Activated T-helper 2 cell treated with anti-CD3 and anti-CD28 coated beads, Interferon-gamma antibody, Interleukin-2, Interleukin-4, amounts not matched to agents 10 μg/mL and 5 μg/mL and 100 μg/mL, durations not matched to agents 14 hours and 24 hours and 36 hours (primary cell): Measurements from ENCODE around the gene MSANTD1. TPM values are rescaled to one million over a fixed set of nuclear protein-coding genes. Genes with fewer than 3 reads are reported as not detected.
A peak's percentile ranks its signal among the peaks of the same experiment; 100 is the strongest.

Source experiments
- DNase-seq: peaks from one replicate; pipeline ENCODE4 v3.0.0; 2021; ENCODE audit warnings: low spot score
- H3K27ac Mint-ChIP-seq: one replicate; pipeline ENCODE4 v1.8.0; 2021; ENCODE audit warnings: mixed read lengths
- H3K27me3 Mint-ChIP-seq: one replicate; pipeline ENCODE4 v1.8.0; 2021; ENCODE audit warnings: low read depth, mixed read lengths
- H3K36me3 Mint-ChIP-seq: one replicate; pipeline ENCODE4 v1.8.0; 2021; ENCODE audit warnings: low read depth, mixed read lengths
- H3K4me1 Mint-ChIP-seq: one replicate; pipeline ENCODE4 v1.8.0; 2021; ENCODE audit warnings: low read depth, mixed read lengths
- H3K4me3 Mint-ChIP-seq: one replicate; pipeline ENCODE4 v1.8.0; 2021; ENCODE audit warnings: low read depth, mild to moderate bottlenecking, moderate library complexity, mixed read lengths
- H3K9me3 Mint-ChIP-seq: one replicate; pipeline ENCODE4 v1.8.0; 2021; ENCODE audit warnings: mixed read lengths
- intact Hi-C: fragments of 100-400 bp; cut with micrococcal nuclease; formaldehyde crosslinking; loops from one replicate; pipeline ENCODE4 v1.15.1; 2023
- total RNA-seq: library from RNA; stranded (reverse); gene quantifications from 2 replicates; pipeline ENCODE4 v1.2.3, GENCODE V29; 2022

MSANTD1 gene
- total RNA-seq, 1 donor from 2014 or later, result 0.68 TPM

DNA sequence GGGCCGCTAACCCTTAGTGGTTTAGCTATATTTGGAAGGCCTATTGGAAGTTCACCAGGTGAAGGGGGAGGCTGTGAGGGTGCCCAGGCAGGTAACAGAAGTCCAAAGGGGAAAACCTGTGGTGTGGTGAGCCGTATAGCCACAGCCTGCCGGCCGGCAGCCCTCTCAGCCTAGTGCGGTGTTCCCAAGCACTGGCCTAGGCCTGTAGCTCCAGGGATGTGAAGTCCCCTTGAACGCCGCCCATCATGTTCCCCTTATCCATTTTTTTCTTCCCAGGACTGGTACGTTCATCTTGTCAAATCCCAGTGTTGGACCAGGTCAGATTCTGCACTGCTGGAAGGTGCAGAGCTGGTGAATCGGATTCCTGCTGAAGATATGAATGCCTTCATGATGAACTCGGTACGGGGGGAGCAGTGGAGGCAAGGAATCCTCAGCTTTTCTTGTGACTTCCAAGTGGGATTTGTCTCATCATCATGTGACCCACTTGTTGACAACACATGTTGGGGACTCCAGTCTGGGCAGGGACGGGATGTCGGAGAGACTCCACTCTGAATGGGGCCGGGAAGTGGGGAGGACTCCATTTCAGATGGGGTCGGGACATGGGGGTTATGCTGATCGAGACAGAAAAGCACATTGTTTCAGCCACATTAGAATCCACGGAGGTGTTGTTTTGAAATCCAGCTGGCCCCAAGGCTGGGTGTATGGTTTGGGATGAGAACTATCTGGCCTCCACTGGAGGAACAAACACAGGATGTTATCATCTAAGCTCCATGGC lies 39.2 kb upstream of the MSANTD1 start:
- Mint-ChIP-seq H3K27ac (no peak overlapping the region), H3K4me3 (no peak overlapping the region), H3K9me3 (no peaks in the 10 kb centered on the region), H3K27me3 (no peaks in the 10 kb centered on the region), H3K4me1 (peaks cover 4% of the 10 kb centered on the region), H3K36me3 (peaks cover 72% of the 10 kb centered on the region)
- no peak for DNase-seq
- intact Hi-C loops, result loop anchor here (10.0 kb wide), 1 partner anchor 245 kb away; the partner anchor contains the start of genes GRK4 and NOP14

DNA sequence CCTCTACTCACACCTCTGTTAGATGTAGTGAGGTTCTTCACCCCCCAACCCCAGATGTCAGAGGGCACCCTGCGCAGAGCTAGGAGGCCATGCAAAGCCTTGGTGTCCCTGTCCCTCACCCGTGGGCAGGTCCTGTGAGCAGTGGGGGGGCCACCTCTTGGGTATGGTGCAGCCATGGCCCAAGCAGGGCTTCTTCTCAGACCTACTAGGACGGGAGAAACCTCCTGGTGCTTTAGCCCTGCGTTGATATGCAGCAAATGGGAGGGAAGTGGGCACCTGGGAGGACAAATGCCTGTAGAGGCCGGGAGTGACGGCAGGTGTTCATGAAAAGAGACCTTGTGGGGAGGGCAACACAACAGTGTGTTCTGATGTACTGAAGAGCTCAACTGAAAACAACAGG lies 38.5 kb upstream of the MSANTD1 start:
- Mint-ChIP-seq H3K4me3 (no peak overlapping the region), H3K4me1 (peaks cover 4% of the 10 kb centered on the region), H3K9me3 (no peaks in the 10 kb centered on the region), H3K27me3 (no peaks in the 10 kb centered on the region), H3K36me3 (peaks cover 77% of the 10 kb centered on the region), H3K27ac (no peak overlapping the region)
- DNase-seq, result no peak
- intact Hi-C loops, result no loop called here

DNA sequence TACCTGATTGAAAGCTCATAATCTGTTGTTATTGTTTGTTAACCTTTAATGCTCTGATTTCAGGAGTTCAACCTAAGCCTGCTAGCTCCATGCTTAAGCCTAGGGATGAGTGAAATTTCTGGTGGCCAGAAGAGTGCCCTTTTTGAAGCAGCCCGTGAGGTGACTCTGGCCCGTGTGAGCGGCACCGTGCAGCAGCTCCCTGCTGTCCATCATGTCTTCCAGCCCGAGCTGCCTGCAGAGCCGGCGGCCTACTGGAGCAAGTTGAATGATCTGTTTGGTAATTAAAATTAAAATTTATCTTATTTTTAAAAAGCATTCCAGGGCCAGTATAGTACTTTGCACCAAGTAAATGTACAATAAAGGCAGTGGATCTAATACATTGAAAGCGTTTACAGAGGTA lies 37.1 kb upstream of the MSANTD1 start:
- no peaks in the 10 kb centered on the region for H3K9me3 Mint-ChIP-seq
- H3K4me1 Mint-ChIP-seq, result peaks cover 4% of the 10 kb centered on the region
- intact Hi-C loops, result no loop called here
- H3K4me3 Mint-ChIP-seq, result no peak overlapping the region
- H3K27ac Mint-ChIP-seq, result no peak overlapping the region
- H3K27me3 Mint-ChIP-seq, result no peaks in the 10 kb centered on the region
- peaks cover 79% of the 10 kb centered on the region for H3K36me3 Mint-ChIP-seq
- no peak for DNase-seq

DNA sequence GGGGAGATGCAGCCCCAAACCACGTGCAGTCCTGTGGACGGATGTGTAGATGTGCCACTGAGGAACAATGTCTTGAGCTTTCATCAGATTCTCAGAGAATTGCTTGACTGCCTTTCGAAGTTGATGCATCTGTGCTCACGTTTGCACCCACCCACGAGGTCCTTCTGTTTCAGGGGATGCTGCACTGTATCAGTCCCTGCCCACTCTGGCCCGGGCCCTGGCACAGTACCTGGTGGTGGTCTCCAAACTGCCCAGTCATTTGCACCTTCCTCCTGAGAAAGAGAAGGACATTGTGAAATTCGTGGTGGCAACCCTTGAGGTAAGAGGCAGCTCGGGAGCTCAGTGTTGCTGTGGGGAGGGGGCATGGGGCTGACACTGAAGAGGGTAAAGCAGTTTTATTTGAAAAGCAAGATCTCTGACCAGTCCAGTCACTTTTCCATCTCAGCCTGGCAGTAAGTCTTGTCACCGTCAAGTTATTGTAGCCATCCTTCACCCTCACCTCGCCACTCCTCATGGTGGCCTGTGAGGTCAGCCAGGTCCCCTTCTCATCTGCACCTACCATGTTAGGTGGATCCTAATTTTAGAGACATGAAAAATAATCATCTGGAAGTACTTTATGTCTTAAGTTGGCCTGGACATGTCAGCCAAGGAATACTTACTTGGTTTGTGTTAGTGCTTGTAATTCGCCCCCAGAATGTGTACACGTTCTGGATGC lies 36.4 kb upstream of the MSANTD1 start:
- peaks cover 2% of the 10 kb centered on the region for H3K4me1 Mint-ChIP-seq
- H3K27me3 Mint-ChIP-seq, result no peaks in the 10 kb centered on the region
- intact Hi-C loops, result no loop called here
- H3K4me3 Mint-ChIP-seq, result no peak overlapping the region
- no peak for DNase-seq
- H3K36me3 Mint-ChIP-seq, result peaks cover 78% of the 10 kb centered on the region
- H3K27ac Mint-ChIP-seq, result no peak overlapping the region
- no peaks in the 10 kb centered on the region for H3K9me3 Mint-ChIP-seq

DNA sequence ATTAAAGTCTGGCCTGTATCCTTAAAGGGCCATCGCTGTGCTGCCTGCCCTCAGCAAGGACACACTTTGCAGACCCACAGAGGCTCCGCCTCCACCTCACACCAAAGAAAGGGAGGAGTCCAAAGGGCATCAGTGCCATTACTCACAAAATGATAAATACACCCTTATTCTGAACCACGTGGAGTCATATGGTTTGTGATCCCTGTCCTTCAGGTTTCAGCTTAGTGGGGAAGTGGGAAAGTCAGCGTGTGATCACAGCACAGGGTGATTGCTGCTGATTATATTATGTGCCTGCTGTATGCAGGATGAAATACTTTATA lies 35.9 kb upstream of the MSANTD1 start:
- no peak overlapping the region for H3K27ac Mint-ChIP-seq
- intact Hi-C loops, result no loop called here
- peaks cover 77% of the 10 kb centered on the region for H3K36me3 Mint-ChIP-seq

DNA sequence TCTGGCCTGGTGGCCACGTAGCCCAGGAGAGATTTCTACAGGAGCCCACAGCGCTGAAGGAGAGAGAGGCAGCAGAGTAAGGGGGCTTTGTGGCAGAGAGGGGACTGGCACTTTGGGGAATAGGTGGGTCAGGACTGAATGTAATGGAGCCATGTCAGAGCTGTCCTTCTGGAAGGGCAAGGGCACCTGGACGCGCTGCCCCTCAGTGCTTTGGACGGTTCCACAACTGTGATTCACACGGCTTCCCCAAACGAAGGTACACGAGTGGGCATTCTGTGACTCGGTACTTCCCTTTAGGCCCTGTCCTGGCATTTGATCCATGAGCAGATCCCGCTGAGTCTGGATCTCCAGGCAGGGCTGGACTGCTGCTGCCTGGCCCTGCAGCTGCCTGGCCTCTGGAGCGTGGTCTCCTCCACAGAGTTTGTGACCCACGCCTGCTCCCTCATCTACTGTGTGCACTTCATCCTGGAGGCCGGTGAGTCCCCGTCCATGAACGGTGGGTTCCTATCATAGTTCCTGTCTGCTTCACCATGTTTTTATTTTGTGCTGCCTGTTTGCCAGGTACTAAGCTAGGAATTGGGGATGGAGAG lies 35.2 kb upstream of the MSANTD1 start:
- peaks cover 76% of the 10 kb centered on the region for H3K36me3 Mint-ChIP-seq
- H3K4me3 Mint-ChIP-seq, result no peak overlapping the region
- H3K4me1 Mint-ChIP-seq, result no peaks in the 10 kb centered on the region
- H3K27me3 Mint-ChIP-seq, result no peaks in the 10 kb centered on the region
- no peaks in the 10 kb centered on the region for H3K9me3 Mint-ChIP-seq
- intact Hi-C loops, result no loop called here
- DNase-seq, result no peak
- no peak overlapping the region for H3K27ac Mint-ChIP-seq

More for the DNA sequence above, 35.9 kb upstream of the MSANTD1 start:
- Mint-ChIP-seq H3K9me3 (no peaks in the 10 kb centered on the region), H3K27me3 (no peaks in the 10 kb centered on the region), H3K4me3 (no peak overlapping the region), H3K4me1 (peaks cover under 1% of the 10 kb centered on the region)
- DNase-seq, result no peak

DNA sequence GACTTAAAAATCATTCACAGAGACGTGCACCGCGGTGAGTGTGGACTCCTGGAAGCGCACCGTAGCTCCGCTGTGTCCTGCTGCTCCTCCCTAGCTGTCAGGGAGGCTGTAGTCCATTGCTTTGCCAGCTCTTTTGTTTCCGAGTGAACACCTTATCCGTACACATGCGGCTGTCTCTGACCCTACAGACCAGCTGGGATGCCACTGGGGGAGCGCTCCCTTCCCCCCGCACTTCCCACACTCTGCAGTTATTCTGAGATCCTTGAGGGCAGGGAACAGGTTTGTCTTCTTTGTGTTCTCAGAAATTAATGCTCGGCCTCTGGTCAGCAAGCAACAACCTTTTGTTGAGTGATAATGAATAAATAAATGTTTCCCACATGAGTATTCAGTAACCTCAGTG lies 33.7 kb upstream of the MSANTD1 start:
- Mint-ChIP-seq H3K27me3 (no peaks in the 10 kb centered on the region), H3K4me1 (no peaks in the 10 kb centered on the region), H3K36me3 (peaks cover 73% of the 10 kb centered on the region), H3K27ac (no peak overlapping the region), H3K9me3 (no peaks in the 10 kb centered on the region), H3K4me3 (no peak overlapping the region)
- intact Hi-C loops, result no loop called here
- DNase-seq, result no peak

DNA sequence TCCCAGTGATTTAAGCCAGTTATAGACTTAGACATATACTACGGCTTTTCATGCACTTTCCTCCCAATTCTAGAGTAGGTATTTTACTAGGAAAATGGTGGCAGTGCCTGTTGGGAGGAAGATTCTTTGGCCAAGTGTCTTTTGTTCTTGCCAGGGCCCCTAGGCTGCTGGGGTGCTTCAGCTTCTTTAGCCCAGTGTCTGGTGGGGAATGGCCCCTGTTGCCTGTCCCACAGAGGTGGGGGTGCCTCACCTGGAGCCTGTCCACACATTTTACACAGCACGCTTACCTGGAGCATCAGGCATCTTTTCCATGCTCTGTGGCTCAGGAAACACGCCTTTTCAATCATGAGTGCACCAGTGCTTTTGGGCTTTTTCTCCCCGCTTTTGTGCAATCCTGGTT lies 33.2 kb upstream of the MSANTD1 start:
- H3K36me3 Mint-ChIP-seq, result peaks cover 70% of the 10 kb centered on the region
- no peak overlapping the region for H3K4me3 Mint-ChIP-seq
- no peaks in the 10 kb centered on the region for H3K27me3 Mint-ChIP-seq
- no peak for DNase-seq
- no peaks in the 10 kb centered on the region for H3K9me3 Mint-ChIP-seq
- no peaks in the 10 kb centered on the region for H3K4me1 Mint-ChIP-seq
- H3K27ac Mint-ChIP-seq, result no peak overlapping the region
- intact Hi-C loops, result no loop called here

DNA sequence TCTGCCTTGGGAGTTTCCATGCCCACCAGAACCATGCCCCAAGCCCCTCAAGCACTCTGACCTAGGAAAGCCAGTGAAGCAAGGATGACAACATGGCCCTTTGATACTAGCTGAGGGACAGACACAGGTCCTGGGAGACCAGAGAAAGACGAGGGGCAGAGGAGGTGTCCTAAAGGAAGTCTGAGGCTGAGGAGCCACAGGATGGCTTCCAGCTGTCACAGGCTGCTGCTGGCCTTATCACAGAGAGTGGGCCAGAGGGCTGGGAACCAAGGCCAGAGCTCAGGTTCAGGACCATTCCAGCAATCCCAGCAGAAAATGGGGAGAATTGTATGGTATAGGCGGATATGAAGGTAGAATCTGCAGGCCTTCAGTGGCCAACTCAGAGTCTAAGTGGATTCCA lies 31.7 kb upstream of the MSANTD1 start:
- no peak for DNase-seq
- H3K9me3 Mint-ChIP-seq, result no peaks in the 10 kb centered on the region
- H3K27ac Mint-ChIP-seq, result no peak overlapping the region
- peaks cover 73% of the 10 kb centered on the region for H3K36me3 Mint-ChIP-seq
- H3K27me3 Mint-ChIP-seq, result no peaks in the 10 kb centered on the region
- H3K4me1 Mint-ChIP-seq, result no peaks in the 10 kb centered on the region
- intact Hi-C loops, result no loop called here
- no peak overlapping the region for H3K4me3 Mint-ChIP-seq

DNA sequence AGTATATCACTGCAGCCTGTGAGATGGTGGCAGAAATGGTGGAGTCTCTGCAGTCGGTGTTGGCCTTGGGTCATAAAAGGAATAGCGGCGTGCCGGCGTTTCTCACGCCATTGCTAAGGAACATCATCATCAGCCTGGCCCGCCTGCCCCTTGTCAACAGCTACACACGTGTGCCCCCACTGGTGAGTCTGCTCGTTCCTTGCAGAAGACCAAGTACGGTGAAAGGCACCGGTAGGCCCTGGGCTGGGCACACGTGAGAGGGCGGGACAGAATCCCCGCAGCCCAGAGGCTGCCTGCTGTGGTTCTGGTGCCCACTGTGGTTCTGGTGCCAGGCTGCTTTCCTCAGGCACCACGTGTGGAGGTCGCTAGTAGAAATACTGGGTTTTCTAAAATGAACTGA lies 31.2 kb upstream of the MSANTD1 start:
- H3K36me3 Mint-ChIP-seq, result peaks cover 73% of the 10 kb centered on the region

DNA sequence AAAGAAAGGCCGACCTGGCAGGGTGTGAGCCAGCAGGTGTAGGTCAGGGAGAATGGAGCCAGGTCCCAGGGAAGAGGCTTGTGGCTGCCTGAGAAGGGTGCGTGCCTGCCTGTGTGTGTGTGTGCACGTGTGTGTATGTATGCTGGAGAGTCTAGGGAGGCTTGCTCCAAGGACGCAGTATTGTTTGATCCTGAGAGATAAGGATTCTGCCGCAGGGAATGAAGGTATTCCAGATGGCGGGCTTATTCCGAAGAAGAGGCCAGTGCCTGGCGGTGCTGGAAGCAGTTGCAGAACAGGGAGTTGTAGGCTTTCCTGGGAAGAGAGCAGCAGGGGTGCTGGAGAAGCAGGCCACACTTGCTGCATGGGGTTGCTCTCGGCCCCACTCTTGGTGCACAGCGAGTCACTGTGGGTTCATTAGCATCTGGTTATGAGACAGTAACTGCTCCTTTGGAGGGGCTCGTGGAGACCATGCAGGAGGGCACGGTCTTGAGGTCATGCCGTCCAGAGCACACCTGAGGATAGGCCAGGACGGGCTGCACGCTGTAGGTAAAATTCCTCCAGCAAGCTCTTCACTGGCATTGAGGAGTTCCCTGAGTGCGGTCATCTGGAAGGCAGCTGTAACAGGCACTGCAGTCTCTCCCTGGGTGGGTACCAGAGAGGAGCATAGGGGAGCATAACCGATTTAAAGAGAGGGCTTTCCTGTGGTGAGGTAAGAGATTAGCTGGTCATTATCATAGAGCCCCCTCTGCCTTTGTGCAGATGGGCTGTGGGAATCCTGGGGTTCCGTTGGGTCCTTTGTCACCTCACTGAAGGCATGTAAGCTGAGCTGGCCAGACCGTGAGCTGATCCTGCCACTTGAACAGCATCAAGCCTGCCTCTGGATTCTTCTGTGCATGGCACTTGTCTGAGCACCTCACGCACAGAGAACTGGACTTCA lies 29.9 kb upstream of the MSANTD1 start:
- Mint-ChIP-seq H3K9me3 (no peaks in the 10 kb centered on the region), H3K4me1 (no peaks in the 10 kb centered on the region), H3K27ac (no peak overlapping the region), H3K27me3 (no peaks in the 10 kb centered on the region), H3K4me3 (no peak overlapping the region), H3K36me3 (peaks cover 71% of the 10 kb centered on the region)
- no peak for DNase-seq
- intact Hi-C loops, result no loop called here

More for the DNA sequence above, 31.2 kb upstream of the MSANTD1 start:
- intact Hi-C loops, result no loop called here
- no peaks in the 10 kb centered on the region for H3K4me1 Mint-ChIP-seq
- DNase-seq, result no peak
- no peak overlapping the region for H3K27ac Mint-ChIP-seq
- no peaks in the 10 kb centered on the region for H3K9me3 Mint-ChIP-seq
- no peak overlapping the region for H3K4me3 Mint-ChIP-seq
- H3K27me3 Mint-ChIP-seq, result no peaks in the 10 kb centered on the region

DNA sequence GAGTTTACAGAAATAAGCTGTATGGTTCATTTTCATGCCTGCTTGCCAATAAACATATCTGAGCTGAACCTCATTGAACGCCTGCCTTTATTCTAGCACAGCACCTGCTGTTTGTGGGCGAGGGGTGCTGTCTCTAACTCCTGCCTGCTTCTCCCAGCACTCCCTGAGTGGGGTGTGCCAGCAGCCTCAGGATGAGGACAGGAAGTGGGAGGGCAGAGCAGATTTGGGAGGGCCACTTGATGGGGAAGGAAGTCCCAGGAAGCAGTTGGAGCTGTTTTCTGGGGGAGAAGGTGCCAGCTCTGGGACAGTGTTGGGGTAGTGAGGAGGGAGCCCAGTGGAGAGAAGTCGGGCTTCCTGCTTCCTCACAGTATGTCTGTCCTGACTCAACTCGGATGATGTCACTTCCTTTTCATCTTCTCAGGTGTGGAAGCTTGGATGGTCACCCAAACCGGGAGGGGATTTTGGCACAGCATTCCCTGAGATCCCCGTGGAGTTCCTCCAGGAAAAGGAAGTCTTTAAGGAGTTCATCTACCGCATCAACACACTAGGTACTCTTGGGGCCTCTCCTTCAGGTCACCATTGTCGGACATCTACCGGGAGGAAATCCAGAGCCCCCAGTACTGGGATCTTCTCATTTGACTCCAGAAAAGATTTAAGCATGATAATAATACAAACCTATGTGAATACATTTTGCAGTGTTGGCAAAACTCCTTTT lies 29.0 kb upstream of the MSANTD1 start:
- intact Hi-C loops, result no loop called here
- peaks cover 70% of the 10 kb centered on the region for H3K36me3 Mint-ChIP-seq
- no peaks in the 10 kb centered on the region for H3K9me3 Mint-ChIP-seq
- DNase-seq, result no peak
- H3K27ac Mint-ChIP-seq, result peak overlapping the region; percentile 8
- H3K4me3 Mint-ChIP-seq, result no peak overlapping the region
- H3K4me1 Mint-ChIP-seq, result no peaks in the 10 kb centered on the region
- no peaks in the 10 kb centered on the region for H3K27me3 Mint-ChIP-seq
